ENCODE measurements around the gene CSPG4.
"Not testable (repeated sequence)": the region's sequence is repeated elsewhere in the genome, so short reads cannot be mapped to it uniquely, and the experiment has no call there.

The CSPG4 gene

DNA sequence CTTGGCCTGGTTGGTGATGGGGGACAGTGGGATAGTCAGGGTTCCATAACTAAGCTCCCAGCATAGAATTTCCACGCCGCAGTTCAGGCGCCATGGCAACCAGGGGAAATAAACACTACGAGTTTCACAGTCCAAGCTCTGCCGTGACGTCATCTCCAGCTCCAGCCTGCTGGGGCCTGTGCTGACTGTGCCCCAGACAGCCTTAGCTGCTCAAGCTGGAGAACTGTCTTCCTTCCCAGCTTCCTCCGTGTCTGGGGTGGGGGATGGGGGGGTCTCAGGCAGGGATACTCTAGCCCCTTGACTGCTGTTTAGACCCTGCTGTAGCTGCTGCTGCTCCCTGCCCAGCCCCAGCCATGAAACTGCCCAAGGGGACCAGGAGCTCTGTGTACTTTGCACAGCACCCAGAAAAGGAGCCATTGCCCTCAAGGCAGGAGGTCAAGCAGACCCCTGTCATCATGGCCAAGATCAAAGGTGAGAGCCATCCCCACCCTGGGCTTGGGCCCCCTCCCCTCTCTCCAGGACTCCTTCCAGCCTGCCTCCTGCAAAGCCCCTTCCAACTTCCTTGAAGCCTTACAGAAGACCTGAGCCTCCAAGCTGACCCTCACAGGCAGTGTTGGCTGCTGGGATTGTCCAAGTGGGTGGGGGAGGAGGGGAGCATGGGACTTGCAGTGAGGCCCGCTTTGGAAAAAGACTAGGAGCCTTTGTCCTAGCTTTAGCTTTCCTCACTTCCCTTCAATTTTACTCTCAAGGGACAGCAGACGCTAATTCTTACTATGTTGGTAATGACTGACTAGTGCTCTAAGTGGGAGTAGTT is 11.4 kb upstream of the CSPG4 start:
- DNase-seq: peak; percentile 91

DNA sequence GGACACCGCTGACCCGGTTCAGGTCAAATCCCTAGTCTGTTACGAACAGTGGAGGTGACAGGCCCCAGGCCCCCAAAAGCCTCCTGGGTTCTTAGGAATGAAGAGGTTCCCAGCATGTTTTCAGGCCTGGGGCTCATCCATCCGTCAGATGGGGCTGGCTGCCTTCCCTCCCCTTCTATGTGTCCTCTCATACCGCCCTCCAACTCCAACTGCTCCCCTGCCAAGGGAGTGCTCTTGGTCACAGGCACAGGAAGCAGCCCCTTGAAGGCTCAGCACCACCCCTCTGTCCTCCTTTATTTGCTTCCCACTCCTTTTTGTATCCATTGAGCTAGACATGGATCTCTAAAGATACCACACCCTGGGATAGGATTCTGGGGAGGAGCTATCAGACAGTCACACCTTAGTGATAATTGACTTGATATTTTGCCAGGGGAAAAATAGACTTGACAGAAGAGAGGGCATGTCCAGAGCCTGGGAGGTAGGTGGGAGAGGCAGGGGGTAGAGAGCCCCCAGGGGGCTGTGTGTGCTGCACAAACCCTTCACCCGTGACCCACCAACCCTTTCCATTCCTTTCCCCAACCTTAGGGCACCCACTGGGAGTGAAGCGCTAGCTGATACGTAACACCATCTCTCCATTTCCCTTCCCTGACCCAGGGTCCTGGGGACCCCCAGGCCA is 10.7 kb upstream of the CSPG4 start:
- no peak for DNase-seq

DNA sequence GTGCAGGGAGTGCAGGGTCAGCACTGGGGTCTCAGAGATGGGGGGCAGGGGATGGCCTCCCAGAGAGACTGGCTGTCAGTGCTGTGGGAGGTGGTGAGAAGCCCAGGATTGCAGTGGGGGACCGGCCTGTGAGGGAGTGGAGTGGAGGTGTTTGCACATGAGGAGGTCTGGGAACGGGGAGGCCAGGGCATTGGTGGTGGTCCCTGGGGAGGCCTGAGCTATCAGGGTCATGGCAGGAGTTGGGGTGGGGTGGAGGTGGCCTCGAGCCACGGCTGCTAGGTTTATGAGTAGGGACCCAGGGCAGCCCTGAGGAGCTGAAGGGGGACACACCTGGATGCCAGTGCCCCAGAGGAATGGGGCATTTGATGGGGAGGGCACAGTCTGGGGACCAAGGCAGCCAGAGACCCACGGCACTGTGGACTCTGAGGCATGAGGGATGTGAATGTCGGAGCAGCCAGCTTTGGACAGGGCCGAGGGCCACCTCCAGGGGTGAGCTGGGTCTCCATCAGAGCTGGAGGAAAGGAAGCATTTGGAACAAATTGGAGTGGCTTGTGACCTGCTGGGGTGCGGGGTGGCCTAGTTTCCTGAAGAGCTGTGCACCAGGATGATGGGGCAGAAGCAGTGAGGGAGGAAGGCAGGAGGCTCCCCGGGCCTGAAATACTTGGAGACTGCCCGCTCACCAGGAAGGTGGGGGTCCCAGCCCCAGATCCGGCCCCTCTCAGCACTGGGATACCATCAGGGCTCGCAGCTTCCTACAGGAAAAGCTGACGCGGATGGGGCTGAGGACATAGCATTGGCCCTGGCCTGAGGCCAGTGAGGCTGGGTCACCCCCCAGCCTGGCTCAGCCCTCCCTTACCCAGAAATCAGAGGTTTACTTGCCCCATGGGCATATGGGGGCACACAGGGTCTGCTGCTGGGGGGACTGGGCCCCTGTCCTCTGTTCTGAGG is 9.5 kb upstream of the CSPG4 start:
- DNase-seq: no peak

DNA sequence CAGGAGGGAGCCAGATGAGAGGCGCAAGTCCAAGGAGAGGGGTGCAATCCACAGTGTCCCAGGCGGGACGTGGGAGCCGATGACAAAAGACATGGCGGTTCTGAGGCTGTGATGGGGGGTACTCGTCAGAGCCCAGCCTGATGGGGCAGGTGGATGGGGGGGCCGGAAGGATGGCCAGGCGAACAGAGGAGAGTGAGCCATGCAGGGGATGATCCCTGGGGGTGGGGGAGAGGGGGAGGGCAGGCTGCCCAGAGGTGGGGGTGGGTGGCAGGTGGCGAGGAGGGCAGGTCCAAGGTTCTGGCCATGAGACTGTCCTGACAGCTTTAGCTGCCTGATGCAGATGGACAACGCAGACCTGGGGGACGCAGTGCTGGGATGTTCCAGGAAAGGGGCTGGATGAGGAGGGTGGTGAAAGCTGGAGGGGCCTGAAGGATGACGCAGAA is 8.9 kb upstream of the CSPG4 start:
- DNase-seq: no peak

DNA sequence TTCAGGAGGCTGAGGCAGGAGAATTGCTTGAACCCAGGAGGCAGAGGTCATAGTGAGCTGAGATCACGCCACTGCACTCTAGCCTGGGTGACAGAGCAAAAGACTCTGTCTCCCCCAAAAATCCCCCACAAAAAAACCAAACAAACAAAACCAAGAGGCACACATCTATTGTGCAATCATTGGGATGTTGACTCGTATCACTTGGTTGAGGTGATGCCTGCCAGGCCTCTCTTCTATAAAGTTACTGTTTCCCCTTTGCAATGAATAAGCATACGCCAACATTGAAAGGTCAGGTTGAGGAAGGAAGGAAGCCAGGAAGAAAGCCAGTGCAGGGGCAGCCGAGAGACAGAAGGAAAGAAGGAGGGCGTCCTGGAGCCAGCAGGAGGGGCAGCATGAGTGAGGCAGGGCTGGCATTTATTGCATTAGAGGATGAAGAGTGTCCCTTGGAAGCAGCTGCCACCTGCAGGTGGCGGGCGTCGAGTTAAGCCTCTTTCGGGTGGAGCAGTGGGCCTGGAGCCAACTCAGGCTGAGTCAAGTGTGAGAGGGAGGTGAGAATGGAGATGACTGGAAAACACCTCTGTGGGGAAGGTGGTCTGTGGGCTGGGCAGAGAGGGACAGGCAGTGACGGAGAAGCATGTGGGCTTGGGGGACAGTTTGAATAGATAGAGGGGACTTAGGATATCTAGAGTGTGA is 8.3 kb upstream of the CSPG4 start:
- DNase-seq: no peak

DNA sequence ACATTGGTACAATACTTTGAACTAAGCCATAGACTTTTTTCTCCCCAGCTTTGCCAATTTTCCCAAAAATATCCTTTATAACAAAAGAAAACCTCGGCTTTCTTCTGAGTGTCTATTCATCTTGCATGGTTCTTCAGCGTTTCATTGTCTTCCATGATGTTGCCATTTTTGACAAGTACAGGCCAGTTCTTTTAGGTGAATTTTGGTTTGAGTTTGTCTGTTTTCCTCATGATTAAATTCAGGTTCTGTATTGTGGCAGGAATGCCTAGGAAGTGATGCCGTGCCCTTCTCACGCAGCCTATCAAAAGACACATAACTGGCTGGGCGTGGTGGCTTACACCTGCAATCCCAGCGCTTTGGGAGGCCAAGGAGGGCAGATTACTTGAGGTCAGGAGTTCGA is 7.6 kb upstream of the CSPG4 start:
- no peak for DNase-seq

DNA sequence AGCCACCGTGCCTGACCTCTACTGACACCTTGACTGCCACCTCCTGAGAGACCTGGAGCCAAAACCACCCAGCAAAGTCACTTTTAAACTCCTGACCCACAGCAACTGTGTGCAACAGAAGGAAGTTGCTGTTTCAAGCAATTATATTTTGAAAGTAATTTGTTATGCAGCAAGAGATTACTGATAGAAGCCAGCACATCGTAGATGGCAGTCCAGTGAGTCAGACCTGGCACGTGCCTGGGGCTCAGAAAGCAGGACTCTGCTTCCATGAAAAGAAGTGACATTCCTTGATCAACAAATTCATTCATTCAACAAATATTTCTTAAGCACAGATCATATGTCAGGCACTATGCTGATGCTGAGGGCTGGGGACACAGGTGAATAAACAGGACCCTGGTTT is 5.7 kb upstream of the CSPG4 start:
- DNase-seq: peak; percentile 53

DNA sequence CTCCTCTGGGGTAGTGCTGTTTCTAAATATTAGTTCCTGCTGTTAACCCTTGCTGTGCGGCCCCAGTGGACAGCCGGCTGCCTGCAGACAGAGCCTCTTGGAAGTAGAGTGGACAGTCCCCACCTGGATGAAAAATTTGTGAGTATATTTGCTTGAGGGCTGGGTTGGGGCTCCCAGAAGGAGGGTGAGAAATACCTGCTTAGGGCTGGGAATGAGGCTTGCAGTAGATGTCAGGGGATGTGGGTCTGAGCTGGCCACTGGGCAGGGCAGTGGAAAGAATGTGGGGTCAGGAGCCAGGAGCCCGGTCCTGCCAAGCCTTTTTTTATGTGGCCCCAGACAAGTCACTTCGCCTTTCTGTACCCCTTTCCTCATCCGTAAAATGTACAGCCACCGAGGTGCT is 4.4 kb upstream of the CSPG4 start:
- not testable (repeated sequence) for DNase-seq

DNA sequence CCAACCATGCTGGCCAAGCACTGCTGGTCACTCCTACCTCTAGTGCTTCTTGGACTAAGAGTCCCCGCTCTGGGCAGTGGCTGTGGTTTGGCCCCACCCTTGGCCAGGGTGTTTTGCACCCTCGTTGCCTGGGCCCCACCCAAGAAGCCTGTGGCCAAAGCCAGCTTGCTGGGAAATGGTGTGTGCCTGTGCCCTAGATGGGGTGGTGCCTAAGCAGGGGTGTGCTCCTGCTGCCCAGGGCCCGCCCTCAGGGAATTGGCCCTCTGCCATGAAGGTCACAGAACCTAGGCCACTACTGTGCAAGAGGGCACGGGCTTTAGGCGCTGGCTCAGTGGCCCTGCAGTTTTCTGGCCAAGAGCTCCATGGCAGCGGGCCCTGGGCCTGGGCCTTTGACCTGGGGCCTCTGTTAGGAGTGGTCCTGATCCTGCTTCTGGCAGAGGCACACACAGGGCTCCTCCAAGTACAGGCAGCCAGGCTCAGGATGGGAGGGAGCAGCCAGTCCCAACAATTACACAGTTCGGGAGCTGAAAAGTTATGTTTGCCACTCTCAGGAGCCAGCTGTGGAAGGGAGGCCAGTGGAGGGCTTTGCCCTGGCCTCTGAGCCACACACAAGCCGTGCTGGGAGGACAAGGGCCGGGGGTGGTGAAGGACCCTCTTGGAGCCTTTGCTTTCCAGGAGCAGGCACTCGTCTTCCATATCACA is 3.8 kb upstream of the CSPG4 start:
- not testable (repeated sequence) for DNase-seq

DNA sequence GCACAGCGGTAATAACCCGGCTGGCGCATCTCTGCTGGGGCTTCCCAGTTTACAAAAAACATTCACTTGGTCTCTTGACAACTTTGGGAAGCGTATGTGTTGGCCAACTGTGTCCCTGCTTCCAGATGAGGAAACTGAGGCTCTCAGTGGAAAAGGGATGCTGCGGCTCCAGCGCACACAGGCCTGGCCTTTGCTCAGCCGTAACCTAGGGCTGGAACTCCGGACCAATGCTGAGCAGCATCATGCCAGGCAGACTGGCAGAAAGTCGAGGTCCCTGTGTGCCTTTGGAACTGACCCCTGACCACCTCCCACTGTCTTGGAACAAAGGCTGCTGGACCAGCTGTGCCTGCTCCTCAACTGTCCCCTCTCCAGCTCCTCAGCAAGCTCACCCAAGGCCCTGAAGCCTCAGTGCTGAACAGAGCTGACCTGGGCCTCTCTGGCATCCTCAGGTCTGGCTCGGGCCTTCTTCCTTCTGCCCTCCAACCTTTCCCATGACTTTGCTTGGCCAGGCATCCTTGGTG is 2.7 kb upstream of the CSPG4 start:
- not testable (repeated sequence) for DNase-seq

DNA sequence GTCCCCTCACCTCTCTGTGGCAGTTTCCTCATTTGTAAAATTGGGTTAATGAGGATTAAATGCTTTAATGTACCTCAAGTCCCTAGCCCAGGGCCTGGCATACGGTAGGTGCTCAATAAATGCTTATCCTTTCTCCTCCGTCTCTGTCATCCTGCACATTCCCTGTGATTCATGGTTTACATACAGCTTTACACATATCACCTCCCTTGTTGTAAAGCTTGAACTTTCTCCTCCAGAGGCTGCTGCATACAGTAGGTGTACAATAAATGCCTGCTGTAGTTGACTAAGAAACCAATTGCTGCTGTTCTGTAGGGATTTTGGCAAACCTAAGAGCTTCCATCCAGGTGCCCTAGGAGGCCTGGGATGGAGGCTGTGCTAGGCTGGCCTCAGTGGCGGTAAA is 1.5 kb upstream of the CSPG4 start:
- no peak for DNase-seq

DNA sequence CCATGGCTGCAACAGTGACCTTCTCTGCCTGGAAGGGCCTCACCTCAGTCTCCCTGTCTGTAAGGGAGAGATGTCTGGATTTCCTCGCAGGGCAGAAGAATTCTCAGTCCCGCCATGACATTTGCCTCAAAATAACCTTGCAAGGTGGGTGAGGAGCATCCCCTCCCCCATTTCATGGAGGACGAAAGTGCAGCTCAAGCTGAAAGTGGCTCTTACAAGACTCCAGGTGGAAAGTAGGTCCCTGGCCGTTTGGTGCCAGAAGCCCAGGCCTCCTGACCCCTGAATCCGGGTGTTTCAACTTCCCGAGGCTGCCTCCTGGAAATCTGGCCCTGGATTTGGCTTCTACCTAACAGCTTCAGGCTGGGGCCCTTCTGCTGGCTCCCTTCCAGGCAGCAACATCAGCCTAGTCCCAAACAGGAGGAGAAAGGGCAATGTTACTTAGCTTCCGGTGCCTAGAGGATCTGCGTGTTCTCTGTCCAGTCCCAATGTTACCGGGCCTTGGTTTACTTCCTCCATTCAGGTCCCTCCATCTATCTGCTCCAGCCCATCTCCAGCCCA is 769 bp upstream of the CSPG4 start:
- DNase-seq: peak; percentile 58

DNA sequence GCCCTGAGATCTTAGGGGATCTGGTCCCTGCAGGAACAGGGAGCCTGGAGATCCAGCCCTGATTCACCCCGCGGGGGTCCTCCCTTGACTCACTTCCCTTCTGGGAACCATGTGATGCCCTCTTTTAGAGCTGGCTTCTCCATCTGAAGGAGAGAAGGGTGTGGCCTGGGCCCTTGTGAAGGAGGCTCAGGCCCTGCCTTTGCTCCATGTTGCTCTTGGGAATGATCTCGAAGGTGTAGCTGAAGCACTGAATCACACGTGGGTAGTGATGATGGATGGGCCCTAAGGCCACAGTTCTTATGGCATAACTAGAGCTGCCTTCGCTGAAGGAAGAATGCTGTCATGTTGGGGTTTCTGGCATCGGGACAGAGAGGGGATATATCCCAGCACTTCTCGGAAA is 1.2 kb downstream of the CSPG4 start:
- peak; percentile 62 for DNase-seq

DNA sequence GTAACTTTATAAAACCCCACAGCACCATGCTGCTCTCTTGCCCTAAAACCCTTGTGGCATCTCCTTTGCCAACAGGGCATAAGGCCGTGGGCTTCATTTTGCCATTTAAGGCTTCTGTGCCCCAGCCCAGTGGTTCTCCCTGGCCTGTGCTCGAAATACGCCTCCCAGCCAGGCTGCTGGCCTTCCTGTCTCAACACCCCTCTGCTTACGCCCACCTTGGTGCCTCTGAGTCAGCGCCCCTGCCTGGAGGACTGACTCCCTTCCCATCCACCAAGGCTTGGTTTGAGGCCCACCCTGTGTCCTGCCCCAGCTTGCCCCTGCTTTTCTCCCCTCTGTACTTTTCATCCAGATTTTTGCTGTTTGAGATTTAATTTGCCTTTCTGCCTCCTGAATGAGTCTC is 1.8 kb downstream of the CSPG4 start:
- not testable (repeated sequence) for DNase-seq

DNA sequence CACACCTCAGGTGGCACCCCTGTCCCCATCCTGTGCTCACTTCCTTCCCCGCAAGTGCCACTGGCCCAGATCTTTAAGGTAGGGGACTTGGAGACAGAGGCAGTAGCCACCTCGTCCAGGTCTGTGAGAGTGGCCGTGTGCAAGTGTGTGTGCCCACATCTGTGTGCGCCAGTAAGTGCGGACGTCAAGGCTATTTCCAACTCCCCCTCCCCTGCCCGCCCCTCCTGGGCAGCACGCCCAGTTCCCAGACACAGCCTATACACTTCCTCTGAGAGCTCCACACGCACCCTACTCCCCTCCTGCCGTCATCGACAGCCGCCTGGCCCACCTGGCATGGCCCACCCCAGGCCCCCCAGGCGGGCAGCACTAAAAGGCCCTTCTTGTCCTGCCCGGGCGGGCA is 3.2 kb downstream of the CSPG4 start:
- peak; percentile 40 for DNase-seq

DNA sequence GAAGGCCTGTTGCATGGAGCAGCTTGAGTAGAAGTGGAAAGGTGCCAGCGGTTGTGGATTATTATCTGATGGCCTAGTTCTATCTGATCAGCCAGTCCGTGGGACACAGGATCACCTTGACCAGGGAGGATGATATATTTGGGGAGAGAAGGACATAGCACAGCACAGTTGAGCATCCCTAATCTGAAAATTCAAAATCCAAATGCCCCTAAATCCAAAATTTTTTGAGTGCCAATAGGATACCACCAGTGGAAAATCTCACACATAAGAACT is 6.0 kb downstream of the CSPG4 start:
- DNase-seq: peak; percentile 25

DNA sequence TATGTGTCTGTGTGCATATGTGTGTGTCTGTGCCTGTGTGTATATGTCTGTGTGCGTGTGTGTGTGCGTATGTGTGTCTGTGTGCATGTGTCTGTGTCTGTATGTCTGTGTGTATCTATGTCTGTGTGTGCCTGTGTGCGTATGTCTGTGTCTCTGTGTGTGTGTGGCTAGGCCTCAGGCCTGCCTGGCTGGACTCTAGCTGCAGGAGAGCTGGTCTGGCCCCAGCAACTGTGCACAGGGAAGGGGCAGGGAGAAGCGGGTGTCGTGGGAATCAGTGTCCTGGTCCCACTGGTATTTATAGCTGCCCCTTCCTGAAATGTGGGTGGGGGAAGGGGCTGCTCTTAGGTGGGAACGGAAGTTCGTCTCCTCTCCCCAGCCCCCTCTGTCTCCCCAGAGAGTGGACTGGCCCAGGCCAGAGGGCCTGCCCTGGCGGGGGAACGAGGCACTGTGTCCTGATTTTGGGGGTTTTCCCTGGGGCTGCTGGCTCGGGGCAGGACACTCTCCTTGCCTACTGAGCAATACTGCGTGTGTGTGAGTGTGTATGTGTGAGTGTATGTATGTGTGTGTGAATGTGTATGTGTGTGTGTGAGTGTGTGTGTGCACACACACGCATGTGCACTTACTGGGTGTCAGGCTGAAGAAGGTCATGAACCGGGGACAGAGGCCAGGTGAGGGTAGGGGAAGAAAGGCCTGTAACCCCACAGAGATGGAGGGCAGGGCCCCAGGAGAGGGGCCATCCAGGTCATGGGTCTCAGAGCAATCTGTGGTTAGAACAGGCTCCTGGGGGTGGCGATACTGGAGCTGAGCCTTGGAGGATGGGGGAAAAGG is 6.6 kb downstream of the CSPG4 start:
- DNase-seq: peak; percentile 14

DNA sequence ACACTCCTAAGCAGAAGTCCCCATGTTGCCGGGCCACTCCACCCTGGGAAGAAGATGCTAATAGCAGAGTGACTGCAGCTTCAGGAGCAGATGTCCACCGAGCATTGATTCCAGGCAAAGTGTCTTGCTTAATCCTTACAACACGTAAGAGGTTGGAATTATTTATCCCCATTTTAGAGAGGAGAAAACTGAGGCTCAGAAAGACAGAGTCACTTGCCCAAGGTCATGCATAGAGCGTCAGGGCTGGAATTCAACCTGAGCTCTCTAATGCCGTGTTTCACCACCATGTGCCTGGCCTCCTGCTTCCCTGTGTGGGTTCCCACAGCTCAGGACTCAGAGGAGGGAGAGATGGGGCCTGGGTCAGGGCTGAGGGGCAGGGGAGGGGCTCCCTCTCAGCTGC is 7.3 kb downstream of the CSPG4 start:
- not testable (repeated sequence) for DNase-seq

DNA sequence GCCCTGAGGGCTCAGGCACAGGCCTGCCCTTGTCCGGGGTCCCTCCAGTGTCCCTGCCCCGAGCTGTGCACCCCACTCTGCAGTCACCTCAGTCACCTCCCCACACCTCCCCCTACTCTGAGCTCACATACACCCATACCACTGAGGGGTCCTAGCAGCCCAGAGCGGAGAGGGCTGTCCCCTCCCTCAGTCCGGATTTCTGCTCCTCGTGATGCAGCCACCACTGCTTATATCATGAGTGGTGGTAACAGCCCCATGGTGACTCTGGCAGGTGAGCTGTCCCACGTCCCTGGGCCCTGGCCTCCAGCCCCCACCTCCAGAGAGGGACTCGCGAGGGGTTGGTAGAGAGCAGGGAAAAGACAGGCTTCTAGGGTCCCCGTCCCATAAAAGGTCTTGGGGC is 8.0 kb downstream of the CSPG4 start:
- no peak for DNase-seq

DNA sequence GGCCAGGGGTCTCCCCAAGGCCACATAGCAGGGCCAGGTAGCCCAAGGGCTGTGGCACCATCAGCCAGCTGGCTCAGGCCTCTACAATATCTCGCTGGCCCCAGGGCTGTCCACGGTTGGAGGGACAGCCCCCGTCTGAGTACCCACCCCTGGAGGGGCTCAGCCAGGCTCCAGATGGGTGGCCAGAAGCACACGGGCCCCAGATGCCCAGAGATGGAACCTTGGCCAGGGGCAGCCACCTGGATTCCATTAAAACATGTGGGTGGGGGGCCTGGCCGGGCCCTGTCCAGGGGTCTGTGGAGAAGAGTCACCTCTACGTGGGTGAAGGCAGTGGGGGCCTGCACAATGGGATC is 8.4 kb downstream of the CSPG4 start:
- DNase-seq: no peak
